ENCODE results near the gene AGBL1.

DNA sequence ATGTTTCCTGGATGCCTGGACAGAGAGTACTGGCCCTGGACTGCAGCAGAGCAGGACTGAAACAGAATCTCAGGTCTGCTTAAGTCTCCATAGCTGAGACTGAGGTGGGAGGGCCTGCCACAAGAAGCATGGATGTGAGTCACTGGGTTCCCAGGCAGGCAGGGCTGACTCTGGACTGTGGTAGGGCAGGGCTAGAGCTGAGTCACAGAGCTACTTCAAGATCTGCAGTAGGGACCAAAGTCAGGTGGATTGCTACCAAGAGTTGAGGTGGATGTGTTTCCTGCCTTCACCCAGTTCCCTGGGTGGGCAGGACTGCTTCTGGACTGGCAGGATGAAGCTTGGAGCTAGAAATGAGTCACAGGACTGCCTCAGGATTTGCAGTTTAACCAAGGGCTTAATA is 282.9 kb downstream of the AGBL1 start:
- TF ChIP-seq, protein P1, sequence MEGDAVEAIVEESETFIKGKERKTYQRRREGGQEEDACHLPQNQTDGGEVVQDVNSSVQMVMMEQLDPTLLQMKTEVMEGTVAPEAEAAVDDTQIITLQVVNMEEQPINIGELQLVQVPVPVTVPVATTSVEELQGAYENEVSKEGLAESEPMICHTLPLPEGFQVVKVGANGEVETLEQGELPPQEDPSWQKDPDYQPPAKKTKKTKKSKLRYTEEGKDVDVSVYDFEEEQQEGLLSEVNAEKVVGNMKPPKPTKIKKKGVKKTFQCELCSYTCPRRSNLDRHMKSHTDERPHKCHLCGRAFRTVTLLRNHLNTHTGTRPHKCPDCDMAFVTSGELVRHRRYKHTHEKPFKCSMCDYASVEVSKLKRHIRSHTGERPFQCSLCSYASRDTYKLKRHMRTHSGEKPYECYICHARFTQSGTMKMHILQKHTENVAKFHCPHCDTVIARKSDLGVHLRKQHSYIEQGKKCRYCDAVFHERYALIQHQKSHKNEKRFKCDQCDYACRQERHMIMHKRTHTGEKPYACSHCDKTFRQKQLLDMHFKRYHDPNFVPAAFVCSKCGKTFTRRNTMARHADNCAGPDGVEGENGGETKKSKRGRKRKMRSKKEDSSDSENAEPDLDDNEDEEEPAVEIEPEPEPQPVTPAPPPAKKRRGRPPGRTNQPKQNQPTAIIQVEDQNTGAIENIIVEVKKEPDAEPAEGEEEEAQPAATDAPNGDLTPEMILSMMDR (IDR thresholded peaks at IDR 0.05), result no peak
- TF ChIP-seq EZH2 (IDR thresholded peaks at IDR 0.05), result no peak
- TF ChIP-seq EZH2phosphoT487 (IDR thresholded peaks at IDR 0.05), result no peak

All from neural progenitor cell (in vitro differentiated cells).